ENCODE results near the gene RAB13. TPM values are rescaled to one million over a fixed set of nuclear protein-coding genes. Genes with fewer than 3 reads are reported as not detected.
A peak's percentile ranks its signal among the peaks of the same experiment; 100 is the strongest.

RAB13 gene
- total RNA-seq, 4 donors from 2014 or later = 23.0 to 60.3 (median 32.0) TPM

DNA sequence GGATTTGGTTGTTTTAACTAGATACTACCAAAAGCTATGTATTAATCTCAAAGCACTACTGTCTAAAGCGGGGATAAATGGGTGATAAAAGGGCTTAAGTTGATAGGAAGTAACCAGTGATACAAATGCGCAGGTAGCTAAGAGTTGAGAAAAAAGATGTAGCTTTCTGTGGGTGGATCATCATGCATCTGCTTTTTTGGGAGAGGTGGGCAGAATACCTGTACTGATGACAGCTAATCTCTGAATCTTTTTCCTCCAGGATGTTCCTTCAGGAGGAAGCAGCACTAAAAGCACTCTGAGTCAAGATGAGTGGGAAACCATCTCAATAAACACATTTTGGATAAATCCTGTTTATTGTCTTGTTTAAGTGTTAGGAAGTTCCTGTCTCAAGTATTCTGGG is 5.7 kb upstream of the RAB13 start:
- 88 to 96% methylated on average over 2 of the region's 2 CpGs for WGBS, 2 donors
- Histone ChIP-seq H3K9me3 (no peaks in the 10 kb centered on the region), H3K27me3 (no peaks in the 10 kb centered on the region), H3K36me3 (peaks cover 0 to 49% (median 3%) of the 10 kb centered on the region in 3 donors), H3K4me1 (peaks cover 0 to 38% (median 20%) of the 10 kb centered on the region in 4 donors), H3K27ac (peak overlapping the region; percentile 93 to 98 (median 96)), H3K4me3 (peak overlapping the region; percentile 75 to 90 (median 82))
- DNase-seq (ENCODE audit: low spot score in 2 of 2) = no peak
- TF ChIP-seq EP300 (IDR thresholded peaks at IDR 0.05) = no peak

DNA sequence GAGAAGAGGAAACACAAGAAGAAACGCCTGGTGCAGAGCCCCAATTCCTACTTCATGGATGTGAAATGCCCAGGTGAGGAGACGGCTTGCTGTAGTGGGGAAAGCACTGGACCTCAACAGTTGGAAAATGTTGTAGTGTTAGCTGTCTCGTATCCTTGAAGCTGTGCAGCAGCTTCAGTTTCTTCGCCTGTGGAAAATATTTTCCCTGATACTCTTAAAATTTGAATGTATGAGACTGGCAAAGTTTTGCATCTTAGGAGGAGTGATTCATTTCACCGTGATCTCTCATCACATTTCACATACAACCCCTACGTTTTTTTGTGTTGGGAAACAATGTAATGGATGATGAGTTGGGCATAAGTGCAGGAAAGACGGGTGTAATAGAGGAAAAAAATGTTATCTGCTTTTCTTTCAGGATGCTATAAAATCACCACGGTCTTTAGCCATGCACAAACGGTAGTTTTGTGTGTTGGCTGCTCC is 5.1 kb upstream of the RAB13 start:
- Histone ChIP-seq H3K4me3 (peak overlapping the region; percentile 75 to 90 (median 82)), H3K27me3 (no peaks in the 10 kb centered on the region), H3K27ac (peak overlapping the region; percentile 93 to 98 (median 96)), H3K9me3 (no peaks in the 10 kb centered on the region), H3K36me3 (peaks cover 0 to 46% (median 3%) of the 10 kb centered on the region in 3 donors), H3K4me1 (peaks cover 0 to 43% (median 20%) of the 10 kb centered on the region in 4 donors)
- DNase-seq (ENCODE audit: low spot score in 2 of 2) = no peak
- WGBS, 2 donors = 14 to 20% methylated on average over 9 of the region's 9 CpGs
- TF ChIP-seq POLR2A (IDR thresholded peaks at IDR 0.05) = no peak
- TF ChIP-seq, protein P1, sequence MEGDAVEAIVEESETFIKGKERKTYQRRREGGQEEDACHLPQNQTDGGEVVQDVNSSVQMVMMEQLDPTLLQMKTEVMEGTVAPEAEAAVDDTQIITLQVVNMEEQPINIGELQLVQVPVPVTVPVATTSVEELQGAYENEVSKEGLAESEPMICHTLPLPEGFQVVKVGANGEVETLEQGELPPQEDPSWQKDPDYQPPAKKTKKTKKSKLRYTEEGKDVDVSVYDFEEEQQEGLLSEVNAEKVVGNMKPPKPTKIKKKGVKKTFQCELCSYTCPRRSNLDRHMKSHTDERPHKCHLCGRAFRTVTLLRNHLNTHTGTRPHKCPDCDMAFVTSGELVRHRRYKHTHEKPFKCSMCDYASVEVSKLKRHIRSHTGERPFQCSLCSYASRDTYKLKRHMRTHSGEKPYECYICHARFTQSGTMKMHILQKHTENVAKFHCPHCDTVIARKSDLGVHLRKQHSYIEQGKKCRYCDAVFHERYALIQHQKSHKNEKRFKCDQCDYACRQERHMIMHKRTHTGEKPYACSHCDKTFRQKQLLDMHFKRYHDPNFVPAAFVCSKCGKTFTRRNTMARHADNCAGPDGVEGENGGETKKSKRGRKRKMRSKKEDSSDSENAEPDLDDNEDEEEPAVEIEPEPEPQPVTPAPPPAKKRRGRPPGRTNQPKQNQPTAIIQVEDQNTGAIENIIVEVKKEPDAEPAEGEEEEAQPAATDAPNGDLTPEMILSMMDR (IDR thresholded peaks at IDR 0.05) = no peak
- no peak for TF ChIP-seq EP300 (IDR thresholded peaks at IDR 0.05)

DNA sequence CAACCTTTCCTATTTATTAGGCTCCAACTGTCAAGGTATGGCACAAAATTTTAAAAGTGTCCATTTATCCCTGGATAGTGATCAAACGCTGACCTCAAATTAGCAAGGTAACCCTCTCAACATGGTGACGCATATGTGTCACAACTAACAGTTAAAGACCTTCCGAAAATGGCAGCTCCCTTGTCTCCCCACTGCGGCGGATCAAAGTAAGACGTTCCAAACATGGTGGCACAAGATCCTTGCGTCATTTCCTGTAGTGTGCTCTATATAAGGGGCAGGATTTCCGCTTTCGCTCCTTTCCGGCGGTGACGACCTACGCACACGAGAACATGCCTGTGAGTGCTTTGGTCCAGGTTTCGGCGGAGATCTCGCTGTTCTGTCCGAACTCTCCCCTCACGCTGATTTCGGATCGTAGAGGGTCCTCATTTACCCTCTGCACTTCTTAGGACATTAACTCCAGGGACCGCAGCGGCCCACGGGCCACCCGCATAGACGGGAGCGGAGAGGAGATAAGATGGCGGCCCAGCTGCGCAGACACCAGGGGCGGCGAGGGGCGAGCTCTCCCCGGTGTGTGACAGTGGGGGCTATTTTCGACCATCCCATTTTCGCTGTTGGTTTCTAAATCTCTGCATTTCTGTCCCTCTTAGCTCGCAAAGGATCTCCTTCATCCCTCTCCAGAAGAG is 4.5 kb upstream of the RAB13 start, which contains the start of gene RPS27:
Gene RPS27, plus strand, starts transcription at position 295 of the 683 bp plus-strand sequence. Its CDS starts 35 bp downstream, at position 330.
- Histone ChIP-seq H3K27ac (peak within 1 kb of the TSS; percentile 93 to 98 (median 96)), H3K27me3 (no peaks in the 10 kb centered on the region), H3K9me3 (no peaks in the 10 kb centered on the region), H3K4me1 (peaks cover 0 to 43% (median 20%) of the 10 kb centered on the region in 4 donors), H3K36me3 (peaks cover 0 to 40% (median 3%) of the 10 kb centered on the region in 3 donors), H3K4me3 (peak within 1 kb of the TSS; percentile 75 to 90 (median 82))
- TF ChIP-seq, protein P1 (IDR thresholded peaks at IDR 0.05) = peak in 1 of 5 experiments; percentile 45
- TF ChIP-seq POLR2A (IDR thresholded peaks at IDR 0.05) (peak; percentile 97 to 98), EP300 (IDR thresholded peaks at IDR 0.05) (peak; percentile 92 to 100)
- peak; percentile 79 to 92 for DNase-seq (ENCODE audit: low spot score in 2 of 2)
- 1% methylated on average over 23 to 33 of the region's 36 CpGs for WGBS, 2 donors

DNA sequence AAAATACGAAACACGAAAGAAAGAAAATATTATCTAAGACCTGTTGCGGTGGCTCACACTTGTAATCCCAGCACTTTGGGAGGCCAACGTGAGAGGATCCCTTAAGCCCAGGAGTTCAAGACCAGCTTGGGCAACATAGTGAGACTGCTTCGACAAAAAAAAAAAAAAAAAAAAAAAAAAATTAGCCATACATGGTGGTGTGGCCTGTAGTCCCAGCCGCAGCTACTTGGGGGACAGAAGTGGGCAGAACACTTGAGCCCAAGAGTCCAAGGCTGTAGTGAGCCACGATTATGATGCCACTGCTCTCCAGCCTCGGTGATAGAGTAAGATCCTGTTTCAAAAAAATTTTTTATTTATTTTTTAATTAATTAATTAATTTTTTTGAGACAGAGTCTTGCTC is 1.5 kb upstream of the RAB13 start:
- Histone ChIP-seq H3K4me3 (no peak overlapping the region), H3K27ac (peak overlapping the region in 2 of 4 donors; percentile 93), H3K36me3 (peaks cover 0 to 25% (median 0%) of the 10 kb centered on the region in 3 donors), H3K4me1 (peaks cover 0 to 48% (median 19%) of the 10 kb centered on the region in 4 donors), H3K9me3 (no peaks in the 10 kb centered on the region), H3K27me3 (no peaks in the 10 kb centered on the region)
- DNase-seq (ENCODE audit: low spot score in 2 of 2) = no peak
- TF ChIP-seq EP300 (IDR thresholded peaks at IDR 0.05) = no peak
- TF ChIP-seq, protein P1 (IDR thresholded peaks at IDR 0.05) = no peak
- TF ChIP-seq POLR2A (IDR thresholded peaks at IDR 0.05) = no peak
- WGBS, 2 donors = 84% methylated on average over 8 of the region's 8 CpGs

DNA sequence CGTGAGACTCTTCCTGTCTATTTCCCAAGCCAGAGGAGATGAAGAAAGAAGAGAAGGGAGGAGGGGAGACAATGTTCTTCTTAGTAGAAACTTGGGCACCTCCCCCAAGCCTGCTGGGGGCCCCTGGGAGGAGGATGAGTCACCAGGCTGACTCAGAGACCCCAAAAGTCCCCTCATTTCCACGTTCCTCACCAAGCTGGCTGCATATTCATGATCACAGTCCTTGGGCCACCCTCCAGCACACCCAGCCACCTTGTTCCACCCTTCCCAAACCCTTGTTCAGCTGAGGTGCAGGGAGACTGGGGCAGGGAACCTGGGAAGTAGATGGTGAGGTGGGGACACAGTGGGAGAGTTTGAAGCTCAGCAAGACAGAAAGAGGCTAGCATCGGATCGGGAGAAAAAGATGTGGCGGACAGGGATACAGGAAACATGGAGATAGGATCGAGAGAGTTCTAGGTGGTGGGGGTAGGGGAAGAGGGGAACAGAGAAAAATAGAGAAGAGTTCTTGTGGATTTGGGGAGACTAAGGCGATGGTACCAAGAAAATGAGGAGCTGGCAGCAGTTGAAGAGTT is 712 bp downstream of the RAB13 start:
- 6 to 8% methylated on average over 7 of the region's 7 CpGs for whole genome bisulfite sequencing, 2 donors
- Histone ChIP-seq H3K27ac (peak overlapping the region; percentile 80 to 93 (median 89)), H3K4me1 (peaks cover 0 to 37% (median 7%) of the 10 kb centered on the region in 4 donors), H3K36me3 (peaks cover 0 to 37% (median 0%) of the 10 kb centered on the region in 3 donors), H3K4me3 (peak overlapping the region; percentile 40 to 70 (median 47)), H3K27me3 (no peaks in the 10 kb centered on the region), H3K9me3 (no peaks in the 10 kb centered on the region)
- peak in 1 of 2 donors; percentile 61 for DNase-seq (ENCODE audit: low spot score in 2 of 2)
- no peak for TF ChIP-seq POLR2A (IDR thresholded peaks at IDR 0.05)
- TF ChIP-seq, protein P1 (IDR thresholded peaks at IDR 0.05) = no peak
- TF ChIP-seq EP300 (IDR thresholded peaks at IDR 0.05) = peak in 1 of 2 donors; percentile 70
